ENCODE measurements around the gene PNP.

PNP gene

DNA sequence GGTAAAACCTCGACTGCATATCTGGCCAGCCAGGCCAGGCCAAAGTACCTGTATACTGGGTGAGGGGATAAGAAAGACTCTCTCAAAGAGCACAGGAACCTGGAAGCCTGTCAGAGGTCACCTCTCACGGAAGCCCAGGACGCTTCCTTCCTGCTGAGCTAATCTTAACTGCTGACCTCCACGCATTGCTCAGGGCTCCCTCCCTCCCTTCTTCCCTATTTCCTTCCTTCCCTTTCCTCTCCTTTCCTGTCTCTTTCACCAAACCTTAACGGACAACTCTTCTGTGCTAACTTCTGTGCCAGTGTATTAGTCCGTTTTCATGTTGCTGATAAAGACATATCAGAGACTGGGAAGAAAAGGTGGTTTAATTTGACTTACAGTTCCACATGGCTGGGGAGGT lies 21.4 kb downstream of the PNP start (continued):
- no peak for TF ChIP-seq ZNF843 (tag by site-specific recombination; IDR thresholded peaks at IDR 0.05)

DNA sequence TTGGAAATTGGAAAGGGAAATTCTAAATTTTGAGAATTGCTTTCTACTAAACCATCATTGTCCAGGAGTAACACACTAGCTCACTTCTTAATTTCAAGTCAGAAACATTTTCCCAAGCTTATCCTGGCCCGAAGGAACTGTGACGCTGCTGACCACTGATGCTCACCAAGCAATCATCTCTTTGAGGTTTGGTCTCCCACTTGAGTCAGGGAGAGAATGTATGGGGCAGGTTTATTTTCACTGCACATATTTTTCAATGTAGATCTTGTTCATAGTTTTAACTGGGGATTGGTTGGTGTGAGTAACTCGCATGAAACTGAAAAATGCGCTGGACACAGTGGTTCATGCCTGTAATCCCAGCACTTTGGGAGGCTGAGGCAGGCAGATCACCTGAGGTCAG lies 23.3 kb downstream of the PNP start:
- H3K4me1 ChIP-seq (ENCODE audit: control insufficient read depth, insufficient read depth, low read length) = no peaks in the 10 kb centered on the region
- H3K36me3 ChIP-seq (ENCODE audit: control insufficient read depth in 2 of 2, insufficient read depth in 1 of 2, low read length in 2 of 2) = no peaks in the 10 kb centered on the region
- no peaks in the 10 kb centered on the region for H3K9me3 ChIP-seq (ENCODE audit: control insufficient read depth, insufficient read depth, low read depth, low read length)
- H3K4me3 ChIP-seq (ENCODE audit: low read depth, low read length) = no peak overlapping the region
- no peak for TF ChIP-seq ZNF140 (tag by site-specific recombination; IDR thresholded peaks at IDR 0.05)
- TF ChIP-seq, protein P1, sequence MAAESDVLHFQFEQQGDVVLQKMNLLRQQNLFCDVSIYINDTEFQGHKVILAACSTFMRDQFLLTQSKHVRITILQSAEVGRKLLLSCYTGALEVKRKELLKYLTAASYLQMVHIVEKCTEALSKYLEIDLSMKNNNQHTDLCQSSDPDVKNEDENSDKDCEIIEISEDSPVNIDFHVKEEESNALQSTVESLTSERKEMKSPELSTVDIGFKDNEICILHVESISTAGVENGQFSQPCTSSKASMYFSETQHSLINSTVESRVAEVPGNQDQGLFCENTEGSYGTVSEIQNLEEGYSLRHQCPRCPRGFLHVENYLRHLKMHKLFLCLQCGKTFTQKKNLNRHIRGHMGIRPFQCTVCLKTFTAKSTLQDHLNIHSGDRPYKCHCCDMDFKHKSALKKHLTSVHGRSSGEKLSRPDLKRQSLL (tag by site-specific recombination; IDR thresholded peaks at IDR 0.05) = no peak
- no peak for TF ChIP-seq ZNF624 (tag by site-specific recombination; IDR thresholded peaks at IDR 0.05)
- TF ChIP-seq ZNF239 (tag by site-specific recombination; IDR thresholded peaks at IDR 0.05) = no peak
- no peak for TF ChIP-seq ZNF202 (tag by site-specific recombination; IDR thresholded peaks at IDR 0.05; ENCODE audit: borderline replicate concordance)
- TF ChIP-seq ZNF184 (tag by site-specific recombination; IDR thresholded peaks at IDR 0.05) = no peak
- TF ChIP-seq ZFP37 (tag by site-specific recombination; IDR thresholded peaks at IDR 0.05) = no peak
- TF ChIP-seq IKZF3 (tag by site-specific recombination; IDR thresholded peaks at IDR 0.05) = no peak
- no peak for TF ChIP-seq ZNF670 (tag by site-specific recombination; IDR thresholded peaks at IDR 0.05; ENCODE audit: low read depth)
- no peak for TF ChIP-seq ZNF221 (tag by site-specific recombination; IDR thresholded peaks at IDR 0.05; ENCODE audit: borderline replicate concordance)
- no peak for TF ChIP-seq ZNF600 (tag by site-specific recombination; IDR thresholded peaks at IDR 0.05)
- TF ChIP-seq ZNF501 (tag by site-specific recombination; IDR thresholded peaks at IDR 0.05) = no peak
- TF ChIP-seq, protein P2, sequence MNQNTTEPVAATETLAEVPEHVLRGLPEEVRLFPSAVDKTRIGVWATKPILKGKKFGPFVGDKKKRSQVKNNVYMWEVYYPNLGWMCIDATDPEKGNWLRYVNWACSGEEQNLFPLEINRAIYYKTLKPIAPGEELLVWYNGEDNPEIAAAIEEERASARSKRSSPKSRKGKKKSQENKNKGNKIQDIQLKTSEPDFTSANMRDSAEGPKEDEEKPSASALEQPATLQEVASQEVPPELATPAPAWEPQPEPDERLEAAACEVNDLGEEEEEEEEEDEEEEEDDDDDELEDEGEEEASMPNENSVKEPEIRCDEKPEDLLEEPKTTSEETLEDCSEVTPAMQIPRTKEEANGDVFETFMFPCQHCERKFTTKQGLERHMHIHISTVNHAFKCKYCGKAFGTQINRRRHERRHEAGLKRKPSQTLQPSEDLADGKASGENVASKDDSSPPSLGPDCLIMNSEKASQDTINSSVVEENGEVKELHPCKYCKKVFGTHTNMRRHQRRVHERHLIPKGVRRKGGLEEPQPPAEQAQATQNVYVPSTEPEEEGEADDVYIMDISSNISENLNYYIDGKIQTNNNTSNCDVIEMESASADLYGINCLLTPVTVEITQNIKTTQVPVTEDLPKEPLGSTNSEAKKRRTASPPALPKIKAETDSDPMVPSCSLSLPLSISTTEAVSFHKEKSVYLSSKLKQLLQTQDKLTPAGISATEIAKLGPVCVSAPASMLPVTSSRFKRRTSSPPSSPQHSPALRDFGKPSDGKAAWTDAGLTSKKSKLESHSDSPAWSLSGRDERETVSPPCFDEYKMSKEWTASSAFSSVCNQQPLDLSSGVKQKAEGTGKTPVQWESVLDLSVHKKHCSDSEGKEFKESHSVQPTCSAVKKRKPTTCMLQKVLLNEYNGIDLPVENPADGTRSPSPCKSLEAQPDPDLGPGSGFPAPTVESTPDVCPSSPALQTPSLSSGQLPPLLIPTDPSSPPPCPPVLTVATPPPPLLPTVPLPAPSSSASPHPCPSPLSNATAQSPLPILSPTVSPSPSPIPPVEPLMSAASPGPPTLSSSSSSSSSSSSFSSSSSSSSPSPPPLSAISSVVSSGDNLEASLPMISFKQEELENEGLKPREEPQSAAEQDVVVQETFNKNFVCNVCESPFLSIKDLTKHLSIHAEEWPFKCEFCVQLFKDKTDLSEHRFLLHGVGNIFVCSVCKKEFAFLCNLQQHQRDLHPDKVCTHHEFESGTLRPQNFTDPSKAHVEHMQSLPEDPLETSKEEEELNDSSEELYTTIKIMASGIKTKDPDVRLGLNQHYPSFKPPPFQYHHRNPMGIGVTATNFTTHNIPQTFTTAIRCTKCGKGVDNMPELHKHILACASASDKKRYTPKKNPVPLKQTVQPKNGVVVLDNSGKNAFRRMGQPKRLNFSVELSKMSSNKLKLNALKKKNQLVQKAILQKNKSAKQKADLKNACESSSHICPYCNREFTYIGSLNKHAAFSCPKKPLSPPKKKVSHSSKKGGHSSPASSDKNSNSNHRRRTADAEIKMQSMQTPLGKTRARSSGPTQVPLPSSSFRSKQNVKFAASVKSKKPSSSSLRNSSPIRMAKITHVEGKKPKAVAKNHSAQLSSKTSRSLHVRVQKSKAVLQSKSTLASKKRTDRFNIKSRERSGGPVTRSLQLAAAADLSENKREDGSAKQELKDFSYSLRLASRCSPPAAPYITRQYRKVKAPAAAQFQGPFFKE (tag by site-specific recombination; IDR thresholded peaks at IDR 0.05; ENCODE audit: borderline replicate concordance) = no peak
- no peak for TF ChIP-seq ZNF391 (tag by site-specific recombination; IDR thresholded peaks at IDR 0.05; ENCODE audit: borderline replicate concordance, low read depth)
- TF ChIP-seq, protein P3, sequence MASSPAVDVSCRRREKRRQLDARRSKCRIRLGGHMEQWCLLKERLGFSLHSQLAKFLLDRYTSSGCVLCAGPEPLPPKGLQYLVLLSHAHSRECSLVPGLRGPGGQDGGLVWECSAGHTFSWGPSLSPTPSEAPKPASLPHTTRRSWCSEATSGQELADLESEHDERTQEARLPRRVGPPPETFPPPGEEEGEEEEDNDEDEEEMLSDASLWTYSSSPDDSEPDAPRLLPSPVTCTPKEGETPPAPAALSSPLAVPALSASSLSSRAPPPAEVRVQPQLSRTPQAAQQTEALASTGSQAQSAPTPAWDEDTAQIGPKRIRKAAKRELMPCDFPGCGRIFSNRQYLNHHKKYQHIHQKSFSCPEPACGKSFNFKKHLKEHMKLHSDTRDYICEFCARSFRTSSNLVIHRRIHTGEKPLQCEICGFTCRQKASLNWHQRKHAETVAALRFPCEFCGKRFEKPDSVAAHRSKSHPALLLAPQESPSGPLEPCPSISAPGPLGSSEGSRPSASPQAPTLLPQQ (tag by site-specific recombination; IDR thresholded peaks at IDR 0.05) = no peak
- TF ChIP-seq KLF16 (tag by site-specific recombination; IDR thresholded peaks at IDR 0.05) = no peak
- TF ChIP-seq ZEB2 (tag by site-specific recombination; IDR thresholded peaks at IDR 0.05) = no peak
- TF ChIP-seq ZNF248 (tag by site-specific recombination; IDR thresholded peaks at IDR 0.05) = no peak
- CTCF ChIA-PET = no interaction called here
- no peak overlapping the region for H3K27ac ChIP-seq (ENCODE audit: extremely low read depth, low read depth, low read length)
- POLR2A ChIA-PET = no interaction called here

Measured in HEK293 (cell line).